ENCODE data around the gene HS3ST3A1.

HS3ST3A1 gene

DNA sequence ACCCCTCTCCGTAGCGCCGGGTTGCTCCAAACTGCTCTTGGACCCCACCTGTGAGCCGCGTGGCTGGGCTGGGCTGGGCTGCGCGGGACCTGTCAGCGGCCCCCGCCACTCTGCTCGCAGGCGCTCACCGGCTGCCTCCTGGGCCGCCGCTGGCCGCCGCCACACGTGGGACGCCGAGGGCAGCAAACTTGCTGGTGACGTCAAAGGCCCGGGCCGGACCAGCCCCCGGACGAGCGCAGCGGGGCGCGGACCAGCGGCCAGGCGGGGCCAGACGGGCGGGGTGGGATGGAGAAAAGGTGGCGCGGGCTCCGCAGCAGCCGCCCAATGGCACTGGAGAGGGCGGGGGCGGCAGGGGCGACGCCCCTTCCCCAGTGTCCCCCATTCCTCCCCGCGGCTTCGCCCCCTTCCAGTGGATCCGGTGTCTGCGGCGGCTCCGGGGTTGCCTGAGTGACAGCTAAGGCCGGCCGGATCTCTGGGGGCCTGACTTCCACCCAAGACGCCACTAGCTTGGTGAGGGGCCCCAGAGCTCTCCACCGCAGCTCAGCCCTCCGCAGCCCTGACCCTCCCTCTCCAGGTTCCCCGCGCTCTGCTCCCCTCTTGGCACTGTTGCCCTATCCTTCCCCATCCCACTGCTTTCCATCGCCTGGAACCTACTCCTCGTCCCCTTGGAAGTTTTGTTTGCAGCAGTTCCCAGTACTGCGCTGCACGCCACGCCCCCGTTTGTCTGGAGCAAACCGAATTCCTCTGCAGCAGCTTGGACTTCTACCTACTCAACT lies at the start of gene HS3ST3A1:
TSS of gene HS3ST3A1 (minus strand) at position 154 of the 776 bp plus-strand sequence. CDS start 800 bp downstream, outside the sequence.
- no peak for DNase-seq

DNA sequence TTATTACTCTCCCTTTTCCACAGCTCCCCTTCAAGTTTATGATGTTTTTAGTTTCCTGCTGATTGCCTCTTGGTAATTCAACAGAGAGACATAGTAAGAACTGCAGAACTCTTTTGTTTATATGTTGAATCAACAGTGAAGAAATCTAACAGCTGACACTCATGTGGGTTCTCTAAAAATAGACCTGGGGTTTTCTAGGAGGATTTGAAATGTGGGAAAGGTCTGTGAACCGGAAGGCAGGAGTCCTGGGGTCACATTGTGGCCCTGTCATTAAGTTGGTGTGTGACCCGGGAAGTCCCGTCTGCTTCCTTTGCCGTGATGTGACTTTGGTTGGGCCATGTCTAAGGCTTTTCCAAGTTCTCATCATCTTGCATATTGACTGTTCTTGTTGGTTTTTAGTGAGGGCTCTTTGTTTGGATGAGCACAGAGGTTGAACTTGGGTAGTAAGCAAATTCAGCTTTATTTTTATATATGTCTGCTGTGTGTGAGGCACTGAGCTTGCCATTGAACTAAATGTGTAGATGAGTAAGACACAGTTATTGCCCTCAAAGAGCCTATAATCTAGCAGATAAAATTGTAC lies 48.5 kb upstream of the HS3ST3A1 start:
- no peak for DNase-seq

DNA sequence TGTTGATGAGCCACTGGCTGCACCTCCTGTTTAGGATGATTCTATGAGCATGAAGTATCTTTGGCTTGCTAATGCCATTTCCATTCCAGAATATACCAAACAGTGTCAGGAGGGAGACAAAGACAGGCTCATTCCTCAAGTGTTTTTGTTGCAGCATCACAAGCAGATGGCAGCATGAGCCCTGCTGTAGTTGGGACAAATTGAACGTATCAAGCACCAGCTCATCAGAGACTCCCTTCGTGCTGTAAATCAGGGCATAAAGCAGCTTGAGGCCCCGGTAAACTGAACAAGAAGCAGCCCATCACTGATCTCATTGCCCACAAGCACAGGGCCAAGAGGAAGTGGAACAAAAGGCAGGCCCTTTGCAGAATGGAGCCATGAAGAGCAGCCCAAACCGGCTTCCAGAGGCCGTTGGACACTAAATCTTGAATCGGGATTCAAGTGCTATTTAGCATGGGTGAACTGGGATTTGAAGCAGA lies 45.9 kb upstream of the HS3ST3A1 start:
- no peak for DNase-seq

DNA sequence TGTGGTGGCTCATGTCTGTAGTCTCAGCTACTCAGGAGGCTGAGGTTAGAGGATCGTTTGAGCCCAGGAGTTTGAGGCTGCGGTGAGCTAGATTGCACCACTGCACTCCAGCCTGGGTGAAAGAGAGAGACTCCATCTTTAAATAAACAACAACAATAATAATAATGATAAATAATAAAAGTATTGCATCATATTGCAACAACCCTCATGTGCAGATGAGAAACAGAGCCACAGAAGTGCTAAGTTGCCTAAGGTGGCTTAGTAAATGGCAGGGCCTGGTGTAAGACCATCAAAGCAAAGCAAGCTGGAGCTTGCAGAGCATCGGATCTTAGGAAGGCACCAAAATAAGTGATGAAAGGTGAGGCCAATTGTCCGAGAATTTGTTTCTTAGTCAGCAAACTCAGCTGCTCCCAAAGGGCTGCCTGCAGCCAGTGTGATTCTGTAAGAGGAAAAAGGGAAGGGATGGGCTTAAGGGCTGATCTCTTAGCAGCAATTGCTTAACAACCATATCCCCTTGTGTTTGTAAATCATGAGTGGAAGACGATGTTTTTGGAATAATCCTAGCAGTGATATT lies 45.3 kb upstream of the HS3ST3A1 start:
- no peak for DNase-seq

DNA sequence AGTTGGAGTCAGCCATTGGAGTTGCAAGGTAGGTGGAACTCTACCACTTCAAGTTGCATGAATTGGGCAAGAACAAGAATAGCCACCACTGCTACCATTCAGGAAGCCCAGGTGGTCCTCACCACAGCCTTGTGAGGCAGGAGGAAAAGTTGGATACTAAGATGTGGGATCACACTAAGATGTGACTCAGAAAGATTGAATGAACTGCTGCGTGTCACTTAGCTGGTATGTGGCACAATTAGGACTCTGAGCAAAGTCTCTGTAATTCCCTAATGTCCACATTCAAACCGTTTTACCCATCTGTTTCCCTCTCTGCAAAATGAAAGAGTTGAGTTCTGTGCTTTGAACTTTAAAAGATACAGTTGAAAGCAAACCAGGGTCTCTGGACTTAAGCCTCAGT lies 44.7 kb upstream of the HS3ST3A1 start:
- DNase-seq = no peak

DNA sequence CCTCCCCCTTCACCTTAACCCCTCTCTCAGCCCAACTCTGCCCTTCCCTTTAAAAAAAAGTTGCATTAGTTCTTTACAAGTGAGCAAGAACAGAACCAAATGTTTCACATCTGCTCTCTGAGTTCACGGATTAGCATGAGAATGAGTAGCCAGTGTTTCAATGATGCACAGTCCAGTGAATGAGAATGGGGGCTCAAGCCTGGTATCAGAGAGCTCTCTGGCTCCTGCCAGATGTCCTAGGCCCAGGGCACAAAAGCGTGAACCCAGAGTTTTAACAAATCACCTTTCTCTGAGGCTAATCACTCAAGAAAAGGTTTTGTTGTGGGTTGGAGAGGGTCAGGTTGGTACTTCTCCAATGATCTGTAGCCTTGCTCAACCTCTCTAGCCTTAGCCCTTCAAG lies 41.5 kb upstream of the HS3ST3A1 start:
- DNase-seq = no peak

DNA sequence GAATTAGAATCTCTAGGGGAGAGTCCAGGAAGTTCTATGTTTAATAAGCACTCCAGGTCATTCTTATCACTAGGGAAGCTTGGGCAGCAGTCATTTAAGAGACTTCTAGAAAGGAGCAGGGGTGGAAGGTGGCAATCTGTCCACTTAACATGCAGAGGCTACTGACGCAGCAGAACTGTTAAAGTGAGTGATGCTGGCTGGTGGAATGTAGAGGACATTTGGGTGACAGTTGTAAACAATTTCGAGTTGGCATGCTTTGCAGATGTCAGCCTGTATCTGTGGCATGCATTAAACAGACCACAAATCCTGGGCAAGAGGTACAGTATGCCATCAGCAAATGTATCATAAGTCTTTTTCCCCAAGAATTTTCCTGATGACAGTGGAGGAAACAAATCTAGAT lies 40.5 kb upstream of the HS3ST3A1 start:
- DNase-seq = no peak

DNA sequence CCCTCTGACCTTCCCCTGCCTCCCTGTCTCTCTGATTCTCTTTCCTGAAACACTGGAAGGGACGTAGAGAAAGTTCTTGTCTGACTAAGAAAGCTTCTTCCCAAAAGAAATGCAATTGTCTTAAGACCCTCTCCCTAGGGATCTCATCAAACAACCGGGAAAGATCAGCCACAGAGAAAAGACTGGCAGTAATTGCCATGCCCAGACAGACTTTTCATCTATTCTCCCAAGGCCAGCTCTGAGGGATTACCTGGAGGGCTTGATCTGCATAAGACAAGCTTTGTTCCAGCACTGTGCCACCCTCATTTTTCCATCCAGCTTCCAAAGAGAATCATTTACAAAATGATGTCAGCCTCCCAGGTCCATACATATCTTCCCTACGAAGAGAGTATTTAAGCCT lies 38.8 kb upstream of the HS3ST3A1 start:
- DNase-seq = no peak

DNA sequence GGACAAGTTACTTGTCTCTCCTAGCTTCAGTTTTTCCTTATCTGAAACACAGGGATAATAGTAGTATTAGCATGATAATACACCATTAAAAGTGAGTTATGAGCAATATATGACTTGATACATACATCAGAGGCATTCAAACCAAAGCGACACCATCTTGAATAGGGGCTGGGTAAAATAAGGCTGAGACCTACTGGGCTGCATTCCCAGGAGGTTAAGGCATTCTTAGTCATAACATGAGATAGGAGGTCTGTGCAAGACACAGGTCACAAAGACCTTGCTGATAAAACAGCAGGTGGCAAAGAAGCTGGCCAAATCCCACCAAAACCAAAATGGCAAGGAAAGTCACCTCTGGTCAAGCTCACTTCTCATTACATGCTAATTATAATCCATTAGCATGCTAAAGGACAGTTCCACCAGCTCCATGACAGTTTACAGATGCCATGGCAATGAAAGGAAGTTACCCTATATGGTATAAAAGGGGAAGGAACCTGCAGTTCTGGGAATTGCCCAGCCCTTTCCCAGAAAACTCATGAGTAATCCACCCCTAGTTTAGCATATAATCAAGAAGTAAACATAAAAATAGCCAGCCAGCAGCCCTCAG lies 37.2 kb upstream of the HS3ST3A1 start:
- DNase-seq = no peak

DNA sequence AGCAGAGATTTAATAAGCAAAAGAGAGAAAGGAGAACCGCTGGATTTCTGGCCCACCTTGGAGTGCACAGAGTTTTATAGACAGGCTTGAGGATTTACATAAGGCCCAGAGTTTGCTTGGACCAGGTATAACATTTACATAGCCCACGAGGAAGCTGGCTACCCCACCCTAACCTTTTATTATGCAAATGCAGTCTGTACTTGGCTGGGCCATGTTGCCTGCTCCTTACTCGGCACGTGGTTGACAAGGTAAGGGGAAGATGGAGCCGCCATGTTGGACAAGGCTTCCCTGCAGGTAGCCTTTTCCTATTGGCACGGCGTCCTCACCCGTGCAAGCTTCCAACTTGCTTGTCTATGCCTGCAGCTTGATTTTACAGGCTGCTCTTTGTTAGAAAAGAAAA lies 35.2 kb upstream of the HS3ST3A1 start:
- no peak for DNase-seq

DNA sequence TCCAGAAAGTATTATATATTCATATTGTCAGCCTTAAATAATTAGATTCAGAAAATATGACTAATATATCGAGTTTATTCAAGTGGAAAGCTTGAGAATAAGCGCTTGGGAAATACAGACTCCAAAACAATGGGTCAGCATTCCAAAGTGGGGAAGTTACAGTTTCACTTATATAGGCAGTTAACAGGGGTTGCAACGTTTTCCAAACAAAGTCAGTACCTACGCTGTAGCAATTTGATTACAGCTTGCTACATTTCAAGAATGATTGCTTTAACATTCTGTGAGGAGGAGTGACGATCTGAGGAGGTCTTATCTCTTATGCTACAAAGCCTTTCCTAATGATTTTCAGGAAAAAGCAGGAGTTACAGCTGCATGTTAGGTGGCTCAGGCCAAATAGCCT lies 34.2 kb upstream of the HS3ST3A1 start:
- DNase-seq = no peak

DNA sequence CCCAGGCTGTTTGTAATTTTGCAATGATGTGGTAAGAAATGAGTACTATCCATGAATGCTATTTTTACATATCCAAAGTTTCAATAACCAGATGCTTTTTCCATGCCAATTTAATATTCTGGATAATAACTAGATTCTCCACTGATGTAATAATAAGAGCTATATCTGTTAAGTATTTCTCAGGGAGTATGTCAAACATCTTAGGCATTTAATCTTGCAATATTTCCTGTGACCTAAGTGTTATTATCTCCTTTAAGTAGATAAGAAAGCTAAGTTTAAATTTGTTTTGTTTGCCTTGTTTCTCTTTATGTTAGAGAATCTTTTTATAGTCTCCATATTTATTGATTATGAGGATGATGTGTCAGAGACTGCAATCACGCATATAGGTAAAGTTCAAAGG lies 32.3 kb upstream of the HS3ST3A1 start:
- DNase-seq = no peak

DNA sequence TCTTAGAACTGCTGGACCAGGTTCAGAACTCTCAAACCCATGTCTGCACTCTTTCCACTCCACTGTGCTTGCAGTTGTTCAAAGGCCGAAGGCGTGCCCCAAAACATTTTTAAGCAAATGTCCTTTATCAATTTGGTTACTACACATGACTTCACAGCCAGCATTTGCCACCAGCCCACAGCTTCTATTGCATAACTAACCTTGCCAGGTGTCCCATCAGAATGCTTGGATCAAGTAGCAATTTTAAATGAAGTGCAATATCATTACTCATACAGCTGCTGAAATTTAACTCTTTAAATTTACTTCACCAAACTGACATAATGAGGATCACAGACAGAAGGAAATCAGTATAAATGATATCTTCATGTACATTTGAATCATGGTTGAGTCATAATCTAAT lies 29.8 kb upstream of the HS3ST3A1 start:
- no peak for DNase-seq

DNA sequence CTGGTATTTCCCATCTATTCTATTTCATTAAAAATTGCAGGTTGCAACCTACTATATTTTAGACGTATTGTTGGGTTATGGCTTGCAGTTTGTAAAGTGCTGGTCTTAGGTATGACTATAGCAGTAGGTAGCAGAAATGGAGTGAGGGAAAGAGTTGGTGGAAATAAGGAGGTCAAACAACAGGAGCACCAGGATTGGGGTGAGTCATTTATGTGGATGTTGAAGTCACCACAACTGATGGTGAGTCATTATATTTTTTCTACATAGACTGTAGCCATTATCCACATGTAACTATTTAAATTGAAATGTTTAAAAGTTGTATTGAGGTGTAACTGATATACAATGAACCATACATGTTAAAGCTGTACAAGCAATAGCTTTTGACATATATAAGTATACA lies 25.0 kb upstream of the HS3ST3A1 start:
- DNase-seq = no peak

DNA sequence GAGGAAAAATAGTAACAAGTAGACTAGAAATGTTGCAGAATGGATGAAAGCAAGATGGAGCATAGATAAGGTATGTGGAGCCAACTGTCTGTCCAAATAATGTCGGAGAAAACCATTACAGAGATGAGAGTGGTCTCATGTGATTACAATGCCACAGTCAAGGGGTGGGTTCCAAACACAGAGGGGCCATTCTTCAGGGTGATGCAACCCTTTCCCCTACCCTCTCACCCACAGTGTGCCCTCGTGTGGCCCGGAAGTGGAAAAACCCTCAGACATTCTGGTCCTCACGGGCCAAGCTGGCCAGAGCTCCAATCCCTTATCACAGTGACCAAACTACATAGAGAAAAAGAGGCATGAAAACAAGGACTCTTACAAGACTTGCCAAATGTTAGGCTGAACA lies 17.7 kb upstream of the HS3ST3A1 start:
- no peak for DNase-seq

DNA sequence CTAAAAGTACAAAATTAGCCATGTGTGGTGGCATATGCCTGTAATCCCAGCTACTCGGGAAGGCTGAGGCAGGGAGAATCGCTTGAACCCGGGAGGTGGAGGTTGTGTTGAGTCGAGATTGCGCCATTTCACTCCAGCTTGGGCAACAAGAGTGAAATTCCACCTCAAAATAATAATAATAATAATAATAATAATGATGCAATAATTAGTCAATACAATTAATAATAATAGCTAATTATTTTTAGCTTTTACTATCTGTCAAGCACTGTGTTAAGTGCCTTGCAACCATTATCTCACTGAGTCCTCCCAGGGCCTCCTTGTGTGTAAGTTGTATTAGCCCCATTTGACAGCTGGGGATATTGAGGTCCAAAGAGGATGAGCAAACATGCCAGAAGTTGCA lies 14.3 kb upstream of the HS3ST3A1 start:
- DNase-seq = no peak

DNA sequence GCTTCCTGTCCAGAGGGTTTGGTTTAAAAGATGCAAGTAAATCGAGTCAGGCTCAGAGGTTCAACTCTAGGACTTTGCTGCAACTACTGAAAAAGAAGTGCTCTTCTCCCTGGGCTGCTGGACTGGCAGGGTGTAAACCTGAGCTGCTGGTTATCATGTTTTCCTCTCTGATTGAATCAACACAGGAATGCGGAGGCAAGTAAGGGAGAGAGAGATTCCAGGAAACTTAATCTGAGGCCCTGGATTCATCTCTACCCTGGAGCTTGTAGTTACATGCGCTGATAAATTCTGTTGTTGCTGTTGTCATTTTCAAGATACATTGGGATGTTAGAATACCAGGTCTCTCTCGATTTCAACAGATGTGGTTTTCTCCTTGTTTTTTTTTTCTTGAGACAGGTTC lies 8.2 kb upstream of the HS3ST3A1 start:
- DNase-seq = no peak

DNA sequence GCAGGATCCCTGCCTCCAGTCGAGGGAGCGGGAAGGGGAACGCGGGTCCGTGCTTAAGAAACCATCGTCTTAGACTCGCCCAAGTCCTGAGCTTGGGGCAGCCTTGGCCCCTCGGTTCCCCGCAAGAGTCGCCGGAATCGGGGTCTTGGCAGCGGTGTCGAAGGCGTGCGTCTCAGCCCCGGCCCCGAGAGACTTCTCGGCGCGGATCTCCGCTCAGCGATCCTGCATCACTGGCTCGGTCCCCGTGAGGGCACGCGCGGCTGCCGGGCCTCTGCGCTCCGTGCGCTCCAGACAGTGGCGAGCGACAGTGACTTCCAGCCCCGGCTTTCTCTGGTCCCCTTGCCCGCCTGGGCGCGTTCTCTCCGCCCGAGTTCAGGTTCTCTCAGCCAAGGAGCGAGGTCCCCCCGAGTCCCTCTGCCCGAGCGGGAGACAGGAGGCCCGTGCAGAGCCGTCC lies 380 bp downstream of the HS3ST3A1 start:
- DNase-seq = no peak

DNA sequence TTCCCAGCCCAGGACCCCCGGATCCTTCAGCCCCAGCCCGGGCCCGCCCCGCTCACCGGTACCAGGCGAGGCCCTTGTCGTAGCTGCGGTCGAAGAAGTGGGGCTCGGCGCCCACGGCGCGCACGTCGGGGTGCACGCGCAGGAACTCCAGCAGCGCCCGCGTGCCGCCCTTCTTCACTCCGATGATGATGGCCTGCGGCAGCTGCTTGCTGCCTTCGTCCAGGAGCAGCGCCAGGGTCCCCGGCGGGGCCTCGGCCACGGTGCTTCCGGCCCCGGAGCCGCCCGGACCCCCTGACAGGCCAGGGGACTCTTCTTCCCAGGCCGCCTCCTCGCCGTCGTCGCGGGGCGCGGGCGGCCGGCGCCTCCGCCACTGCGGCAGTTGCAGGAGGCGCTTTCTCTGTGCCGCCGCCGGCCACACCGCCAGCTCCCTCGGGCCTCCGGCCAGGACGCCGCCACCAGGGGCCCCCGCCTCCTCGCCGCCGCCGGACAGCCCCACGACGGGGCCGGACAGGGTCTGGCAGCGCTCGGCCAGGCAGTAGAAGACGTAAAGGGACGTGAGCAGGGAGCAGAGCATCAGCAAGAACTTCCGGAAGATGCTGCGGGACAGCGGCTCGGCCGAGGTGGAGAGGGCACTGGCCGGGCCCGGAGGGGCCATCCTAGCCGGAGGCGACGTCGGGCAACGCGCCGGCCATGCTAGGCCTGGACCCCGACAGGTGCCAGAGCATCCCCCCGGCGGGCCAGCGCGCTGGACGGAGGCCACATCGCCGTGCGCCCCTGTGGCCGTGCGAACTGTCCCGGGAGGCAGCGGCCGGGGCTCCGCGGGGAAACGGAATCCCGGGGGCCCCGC lies 1.0 kb downstream of the HS3ST3A1 start:
- no peak for DNase-seq

DNA sequence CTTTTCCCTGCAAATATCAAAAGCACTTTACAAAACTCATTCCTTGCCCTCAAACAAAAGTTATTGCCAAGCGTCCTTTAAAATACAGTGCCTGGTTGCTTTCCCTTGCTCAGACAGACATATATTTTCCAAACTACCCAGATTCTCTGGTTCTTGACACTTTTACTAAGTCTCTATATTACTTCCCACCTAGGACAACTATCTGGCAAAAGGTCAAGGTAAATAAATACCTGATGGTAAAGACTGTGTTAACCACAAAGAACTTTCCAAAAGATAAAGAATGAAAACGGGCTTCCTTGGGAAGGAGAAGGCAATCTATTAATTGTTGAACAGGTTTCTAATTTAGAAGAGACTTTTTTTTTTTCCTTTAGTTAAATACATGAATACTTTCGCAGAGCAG lies 1.9 kb downstream of the HS3ST3A1 start:
- DNase-seq = no peak

DNA sequence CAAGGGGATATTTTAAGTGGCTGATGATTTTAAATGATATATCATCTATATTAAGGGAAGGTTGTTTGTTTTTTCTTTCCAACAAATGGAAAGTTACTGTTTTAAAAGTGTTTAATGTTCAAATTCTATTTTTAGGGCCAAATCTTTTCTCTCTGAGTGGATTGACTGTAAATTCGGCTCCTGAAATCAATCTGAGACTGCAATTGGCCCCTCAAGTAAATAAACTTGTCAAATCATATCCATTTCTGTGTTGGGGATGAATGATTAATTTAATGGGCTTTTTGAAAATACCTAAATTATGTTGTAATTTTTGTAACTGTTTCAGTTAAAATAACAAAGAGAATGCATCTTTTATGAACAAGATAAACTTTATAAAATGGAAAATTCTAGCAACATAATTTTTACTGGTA lies 2.6 kb downstream of the HS3ST3A1 start:
- no peak for DNase-seq

DNA sequence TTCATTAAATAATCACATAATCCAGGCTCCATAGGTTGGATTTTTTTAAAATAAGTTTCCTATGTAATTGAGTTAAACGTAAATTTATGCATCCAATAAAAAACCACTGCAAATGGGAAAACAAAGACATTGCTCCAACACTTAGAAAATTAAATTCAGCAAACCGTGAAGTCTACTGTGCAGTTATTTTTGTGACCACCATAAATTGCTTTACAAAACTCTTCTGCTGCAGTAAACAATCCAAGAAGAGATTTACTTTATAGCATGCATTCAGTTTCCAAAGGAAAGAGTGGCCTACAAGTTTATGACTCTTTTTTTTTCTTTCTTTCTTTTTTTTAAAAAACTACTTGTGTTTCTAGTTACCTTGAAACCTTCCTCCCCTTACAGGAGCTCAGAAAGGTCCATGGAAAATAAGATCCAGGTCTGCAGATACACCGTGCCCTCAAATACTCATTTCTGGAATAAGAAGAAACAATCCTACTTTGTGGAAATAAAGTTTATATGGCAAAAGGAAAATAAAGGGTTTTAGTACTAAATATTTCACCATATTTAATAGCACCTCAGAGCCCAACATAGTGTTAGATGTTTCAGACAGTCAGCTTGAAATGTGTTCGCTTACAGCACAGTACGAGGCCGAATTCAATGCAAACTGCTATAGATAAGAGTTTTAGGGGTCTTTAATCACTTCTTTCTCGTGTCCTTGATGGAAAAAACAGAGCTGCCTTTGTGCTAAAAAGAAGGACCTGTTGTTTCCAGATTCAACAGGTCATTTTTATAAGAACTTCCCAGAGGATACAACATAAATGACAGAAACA lies 3.2 kb downstream of the HS3ST3A1 start:
- DNase-seq = no peak
